ENCODE results near the gene SYT8.

DNA sequence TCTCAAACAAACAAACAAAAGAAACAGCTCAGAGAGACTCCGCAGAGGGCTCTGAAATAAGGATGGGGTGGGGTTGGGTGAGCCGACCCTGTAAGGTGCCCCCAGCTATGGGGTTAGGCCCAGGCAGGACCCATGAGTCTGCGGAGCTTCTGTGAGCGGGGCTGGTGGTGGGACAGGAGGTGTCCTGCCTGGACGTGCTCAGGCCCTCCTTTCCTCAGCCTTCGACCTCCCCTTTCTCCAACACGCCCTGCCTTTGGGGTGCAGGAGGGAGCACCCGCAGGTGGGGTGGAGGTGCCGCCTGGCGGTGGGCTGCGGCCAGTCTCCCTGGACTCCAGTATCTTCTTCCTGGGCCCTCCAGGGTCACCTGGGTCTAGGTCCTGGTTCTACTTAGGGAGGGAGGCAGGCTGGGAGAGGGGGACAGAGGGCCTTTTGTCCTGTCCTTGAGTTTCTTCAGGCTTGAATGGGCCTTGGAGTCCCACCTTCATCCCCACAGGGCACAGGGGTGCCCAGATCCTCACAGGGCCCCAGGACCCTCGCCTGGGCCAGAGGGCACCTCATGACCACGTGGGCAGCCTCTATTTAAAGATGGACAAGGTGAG, 44.7 kb downstream of the SYT8 start:
- TF ChIP-seq REST (IDR thresholded peaks at IDR 0.05; ENCODE audit: low read depth, low read length) (no peak), EP300 (IDR thresholded peaks at IDR 0.05; ENCODE audit: borderline replicate concordance in 1 of 2, low read depth in 1 of 2, low read length in 1 of 2) (no peak), TCF12 (IDR thresholded peaks at IDR 0.05) (no peak), RXRA (IDR thresholded peaks at IDR 0.05; ENCODE audit: borderline replicate concordance, low read depth) (no peak), GATA2 (CRISPR knock-in tag; IDR thresholded peaks at IDR 0.05) (no peak), POLR2AphosphoS5 (IDR thresholded peaks at IDR 0.05; ENCODE audit: low read depth, low read length) (no peak), FOXM1 (IDR thresholded peaks at IDR 0.05; ENCODE audit: low read depth) (no peak)
- TF ChIP-seq, protein P1, sequence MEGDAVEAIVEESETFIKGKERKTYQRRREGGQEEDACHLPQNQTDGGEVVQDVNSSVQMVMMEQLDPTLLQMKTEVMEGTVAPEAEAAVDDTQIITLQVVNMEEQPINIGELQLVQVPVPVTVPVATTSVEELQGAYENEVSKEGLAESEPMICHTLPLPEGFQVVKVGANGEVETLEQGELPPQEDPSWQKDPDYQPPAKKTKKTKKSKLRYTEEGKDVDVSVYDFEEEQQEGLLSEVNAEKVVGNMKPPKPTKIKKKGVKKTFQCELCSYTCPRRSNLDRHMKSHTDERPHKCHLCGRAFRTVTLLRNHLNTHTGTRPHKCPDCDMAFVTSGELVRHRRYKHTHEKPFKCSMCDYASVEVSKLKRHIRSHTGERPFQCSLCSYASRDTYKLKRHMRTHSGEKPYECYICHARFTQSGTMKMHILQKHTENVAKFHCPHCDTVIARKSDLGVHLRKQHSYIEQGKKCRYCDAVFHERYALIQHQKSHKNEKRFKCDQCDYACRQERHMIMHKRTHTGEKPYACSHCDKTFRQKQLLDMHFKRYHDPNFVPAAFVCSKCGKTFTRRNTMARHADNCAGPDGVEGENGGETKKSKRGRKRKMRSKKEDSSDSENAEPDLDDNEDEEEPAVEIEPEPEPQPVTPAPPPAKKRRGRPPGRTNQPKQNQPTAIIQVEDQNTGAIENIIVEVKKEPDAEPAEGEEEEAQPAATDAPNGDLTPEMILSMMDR (IDR thresholded peaks at IDR 0.05), result no peak
